Measurements from ENCODE around the gene ATP5ME. TPM values are rescaled to one million over a fixed set of nuclear protein-coding genes. Genes with fewer than 3 reads are reported as not detected.
A peak's percentile ranks its signal among the peaks of the same experiment; 100 is the strongest.

ATP5ME gene
- total RNA-seq, 1 donor: 60.8 TPM

GRCh38 chr4:649751-650310 lies 24.2 kb downstream of the ATP5ME start:
- Histone ChIP-seq H3K9me3 (ENCODE audit: low read depth, low read length) (no peaks in the 10 kb centered on the region), H3K79me2 (ENCODE audit: insufficient read depth, low read length) (no peaks in the 10 kb centered on the region), H3K27me3 (ENCODE audit: insufficient read depth, low read length) (no peaks in the 10 kb centered on the region), H3K36me3 (ENCODE audit: insufficient read depth, low read length) (no peaks in the 10 kb centered on the region), H3K4me1 (ENCODE audit: insufficient read depth, low read length) (no peaks in the 10 kb centered on the region), H4K20me1 (ENCODE audit: insufficient read depth, low read length) (no peaks in the 10 kb centered on the region), H3K4me2 (ENCODE audit: insufficient read depth, low read length) (no peak overlapping the region), H3K4me3 (ENCODE audit: insufficient read depth, low read length) (no peak overlapping the region), H3K27ac (ENCODE audit: low read depth, low read length) (no peak overlapping the region), H2AFZ (ENCODE audit: low read length) (no peak overlapping the region)
- TF ChIP-seq, protein P1, sequence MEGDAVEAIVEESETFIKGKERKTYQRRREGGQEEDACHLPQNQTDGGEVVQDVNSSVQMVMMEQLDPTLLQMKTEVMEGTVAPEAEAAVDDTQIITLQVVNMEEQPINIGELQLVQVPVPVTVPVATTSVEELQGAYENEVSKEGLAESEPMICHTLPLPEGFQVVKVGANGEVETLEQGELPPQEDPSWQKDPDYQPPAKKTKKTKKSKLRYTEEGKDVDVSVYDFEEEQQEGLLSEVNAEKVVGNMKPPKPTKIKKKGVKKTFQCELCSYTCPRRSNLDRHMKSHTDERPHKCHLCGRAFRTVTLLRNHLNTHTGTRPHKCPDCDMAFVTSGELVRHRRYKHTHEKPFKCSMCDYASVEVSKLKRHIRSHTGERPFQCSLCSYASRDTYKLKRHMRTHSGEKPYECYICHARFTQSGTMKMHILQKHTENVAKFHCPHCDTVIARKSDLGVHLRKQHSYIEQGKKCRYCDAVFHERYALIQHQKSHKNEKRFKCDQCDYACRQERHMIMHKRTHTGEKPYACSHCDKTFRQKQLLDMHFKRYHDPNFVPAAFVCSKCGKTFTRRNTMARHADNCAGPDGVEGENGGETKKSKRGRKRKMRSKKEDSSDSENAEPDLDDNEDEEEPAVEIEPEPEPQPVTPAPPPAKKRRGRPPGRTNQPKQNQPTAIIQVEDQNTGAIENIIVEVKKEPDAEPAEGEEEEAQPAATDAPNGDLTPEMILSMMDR (IDR thresholded peaks at IDR 0.05; ENCODE audit: extremely low read depth, low read depth, low read length): no peak
- peak; percentile 72 for DNase-seq (ENCODE audit: insufficient read length, low spot score, missing footprints)

- TF ChIP-seq, protein P1 (IDR thresholded peaks at IDR 0.05; ENCODE audit: extremely low read depth, low read depth, low read length): no peak
- Histone ChIP-seq H3K9me3 (ENCODE audit: low read depth, low read length) (no peaks in the 10 kb centered on the region), H3K36me3 (ENCODE audit: insufficient read depth, low read length) (no peaks in the 10 kb centered on the region), H2AFZ (ENCODE audit: low read length) (no peak overlapping the region), H3K4me3 (ENCODE audit: insufficient read depth, low read length) (no peak overlapping the region), H3K79me2 (ENCODE audit: insufficient read depth, low read length) (no peaks in the 10 kb centered on the region), H3K27me3 (ENCODE audit: insufficient read depth, low read length) (no peaks in the 10 kb centered on the region), H4K20me1 (ENCODE audit: insufficient read depth, low read length) (no peaks in the 10 kb centered on the region), H3K4me2 (ENCODE audit: insufficient read depth, low read length) (no peak overlapping the region), H3K4me1 (ENCODE audit: insufficient read depth, low read length) (no peaks in the 10 kb centered on the region), H3K27ac (ENCODE audit: low read depth, low read length) (no peak overlapping the region)
- peak; percentile 61 for DNase-seq (ENCODE audit: insufficient read length, low spot score, missing footprints)
These were observed 24.8 kb downstream of the ATP5ME start for GRCh38 chr4:649293-649625.

GRCh38 chr4:648579-649292 lies 25.3 kb downstream of the ATP5ME start:
- no peaks in the 10 kb centered on the region for H3K9me3 ChIP-seq (ENCODE audit: low read depth, low read length)
- DNase-seq (ENCODE audit: insufficient read length, low spot score, missing footprints): peak; percentile 55

GRCh38 chr4:647481-647880 lies 26.6 kb downstream of the ATP5ME start:
- H3K9me3 ChIP-seq (ENCODE audit: low read depth, low read length): no peaks in the 10 kb centered on the region
- DNase-seq (ENCODE audit: insufficient read length, low spot score, missing footprints): peak; percentile 48

More at GRCh38 chr4:648579-649292, 25.3 kb downstream of the ATP5ME start:
- TF ChIP-seq, protein P1 (IDR thresholded peaks at IDR 0.05; ENCODE audit: extremely low read depth, low read depth, low read length): no peak
- no peak overlapping the region for H3K4me3 ChIP-seq (ENCODE audit: insufficient read depth, low read length)
- no peaks in the 10 kb centered on the region for H4K20me1 ChIP-seq (ENCODE audit: insufficient read depth, low read length)
- no peaks in the 10 kb centered on the region for H3K4me1 ChIP-seq (ENCODE audit: insufficient read depth, low read length)
- no peaks in the 10 kb centered on the region for H3K36me3 ChIP-seq (ENCODE audit: insufficient read depth, low read length)
- no peaks in the 10 kb centered on the region for H3K79me2 ChIP-seq (ENCODE audit: insufficient read depth, low read length)
- H2AFZ ChIP-seq (ENCODE audit: low read length): no peak overlapping the region
- H3K4me2 ChIP-seq (ENCODE audit: insufficient read depth, low read length): no peak overlapping the region
- H3K27me3 ChIP-seq (ENCODE audit: insufficient read depth, low read length): no peaks in the 10 kb centered on the region
- no peak overlapping the region for H3K27ac ChIP-seq (ENCODE audit: low read depth, low read length)

More at GRCh38 chr4:647481-647880, 26.6 kb downstream of the ATP5ME start:
- no peak overlapping the region for H3K27ac ChIP-seq (ENCODE audit: low read depth, low read length)
- H3K4me1 ChIP-seq (ENCODE audit: insufficient read depth, low read length): no peaks in the 10 kb centered on the region
- H3K36me3 ChIP-seq (ENCODE audit: insufficient read depth, low read length): no peaks in the 10 kb centered on the region
- H3K4me2 ChIP-seq (ENCODE audit: insufficient read depth, low read length): no peak overlapping the region
- H3K4me3 ChIP-seq (ENCODE audit: insufficient read depth, low read length): no peak overlapping the region
- no peaks in the 10 kb centered on the region for H4K20me1 ChIP-seq (ENCODE audit: insufficient read depth, low read length)
- no peak overlapping the region for H2AFZ ChIP-seq (ENCODE audit: low read length)
- TF ChIP-seq, protein P1 (IDR thresholded peaks at IDR 0.05; ENCODE audit: extremely low read depth, low read depth, low read length): no peak
- H3K79me2 ChIP-seq (ENCODE audit: insufficient read depth, low read length): no peaks in the 10 kb centered on the region
- H3K27me3 ChIP-seq (ENCODE audit: insufficient read depth, low read length): no peaks in the 10 kb centered on the region
